Lung (tissue), 12 donors: ENCODE data around the gene AP2B1. TPM values are rescaled to one million over a fixed set of nuclear protein-coding genes. Genes with fewer than 3 reads are reported as not detected.

Experiments used
- ATAC-seq: fragments of 200-7000 bp; cut with Tn5 transposase; one replicate; pipeline ENCODE4 v1.9.1; 2020; ENCODE audit warnings: moderate number of reproducible peaks; ENCODE audit not compliant: insufficient read depth, low FRiP score
- DNase-seq, 3 donors: peaks; one replicate each; pipeline ENCODE4 v3.0.0-alpha.2; 2013 to 2017
- H3K27ac ChIP-seq, 2 donors: one replicate each; pipeline ENCODE4 v1.5.1; 2013; ENCODE audit warnings: mild to moderate bottlenecking in 2 of 2, moderate library complexity in 2 of 2, control low read depth in 1 of 2, inconsistent platforms in 1 of 2, low read depth in 1 of 2, low read length in 1 of 2
- H3K27me3 ChIP-seq, 3 donors: one replicate each; pipeline ENCODE4 v1.5.1; 2013; ENCODE audit warnings: low read length in 2 of 3; ENCODE audit not compliant: control insufficient read depth in 3 of 3, insufficient read depth in 3 of 3
- H3K36me3 ChIP-seq, 4 donors: one replicate each; pipeline ENCODE4 v1.5.1; 2013; ENCODE audit warnings: low read length in 4 of 4, mild to moderate bottlenecking in 1 of 4, moderate library complexity in 1 of 4; ENCODE audit not compliant: control insufficient read depth in 4 of 4, insufficient read depth in 4 of 4
- H3K4me1 ChIP-seq, 5 donors: one replicate each; pipeline ENCODE4 v1.5.1; 2013; ENCODE audit warnings: low read length in 5 of 5, mild to moderate bottlenecking in 2 of 5, moderate library complexity in 1 of 5; ENCODE audit not compliant: control insufficient read depth in 5 of 5, insufficient read depth in 5 of 5
- H3K4me3 ChIP-seq: one replicate; pipeline ENCODE4 v1.5.1; 2013; ENCODE audit warnings: mild to moderate bottlenecking, control low read depth, moderate library complexity
- H3K9ac ChIP-seq, 2 donors: one replicate each; pipeline ENCODE4 v1.5.1; 2013; ENCODE audit warnings: low read length in 2 of 2, control low read depth in 1 of 2; ENCODE audit not compliant: insufficient read depth in 1 of 2
- H3K9me3 ChIP-seq, 4 donors: one replicate each; pipeline ENCODE4 v1.5.1; 2013; ENCODE audit warnings: low read length in 3 of 4, mild to moderate bottlenecking in 1 of 4, moderate library complexity in 1 of 4; ENCODE audit not compliant: control insufficient read depth in 4 of 4, insufficient read depth in 3 of 4
- CTCF ChIP-seq: IDR thresholded peaks from 2 replicates; pipeline ENCODE4 v1.5.1; 2012; ENCODE audit warnings: mild to moderate bottlenecking; ENCODE audit errors: control extremely low read depth, extremely low read depth
- WGBS, 2 donors: extraction: QIAGEN DNeasy Blood & Tissue Kit; methylation state at CpG; one replicate each; pipeline ENCODE4 v1.1.7; 2013; 5-methylcytosine and 5-hydroxymethylcytosine counted together
- polyA plus RNA-seq, 2 donors: library from polyadenylated mRNA; stranded (reverse); fragments of 200-250 nt; gene quantifications; one replicate each; pipeline ENCODE4 v1.2.1, GENCODE V29; 2013
- total RNA-seq, 2 donors: library from RNA; depleted of rRNA in 1 of 2; stranded (reverse); fragments of >200 nt in 1 of 2; gene quantifications; one replicate each; pipeline ENCODE4 v1.2.1, GENCODE V29; 2014 to 2021
- donor health status: control.
- donor health status: control.
- donor health status: Bipolar disorder and iron deficiency.
- donor health status: healthy.
- donor health status: DM: yes; HTN: yes; CAD: no.

The AP2B1 gene
- total and polyA plus RNA-seq, 4 donors: 52.9 to 156 (median 82.4) TPM

- ATAC-seq (no peak), DNase-seq (no peak)
- no peak for TF ChIP-seq CTCF
- 90 to 97% methylated on average over 4 of the region's 4 CpGs for WGBS, 2 donors
- Histone ChIP-seq H3K4me1 (peaks cover 0 to 4% (median 0%) of the 10 kb centered on the region in 5 donors), H3K27me3 (no peaks in the 10 kb centered on the region), H3K36me3 (peaks cover 12 to 31% (median 19%) of the 10 kb centered on the region in 4 donors), H3K27ac (no peak overlapping the region), H3K9me3 (no peaks in the 10 kb centered on the region), H3K4me3 (no peak overlapping the region), H3K9ac (no peak overlapping the region)
Measured at GRCh38 chr17:35668802-35669201, 81.7 kb downstream of the AP2B1 start.

- DNase-seq: no peak
- WGBS, 2 donors: 93 to 97% methylated on average over 5 of the region's 5 CpGs
Measured at GRCh38 chr17:35674552-35674951, 87.4 kb downstream of the AP2B1 start.

GRCh38 chr17:35676441-35676840 is 89.3 kb downstream of the AP2B1 start:
- Histone ChIP-seq H3K4me3 (no peak overlapping the region), H3K4me1 (no peaks in the 10 kb centered on the region), H3K9ac (no peak overlapping the region), H3K9me3 (no peaks in the 10 kb centered on the region), H3K27me3 (no peaks in the 10 kb centered on the region), H3K36me3 (peaks cover 11 to 29% (median 14%) of the 10 kb centered on the region in 4 donors), H3K27ac (no peak overlapping the region)
- WGBS, 2 donors: 92 to 95% methylated on average over 2 of the region's 2 CpGs
- no peak for TF ChIP-seq CTCF
- no peak for DNase-seq
- no peak for ATAC-seq

More at GRCh38 chr17:35674552-35674951, 87.4 kb downstream of the AP2B1 start:
- Histone ChIP-seq H3K4me1 (peaks cover 0 to 4% (median 0%) of the 10 kb centered on the region in 5 donors), H3K27ac (no peak overlapping the region), H3K27me3 (no peaks in the 10 kb centered on the region), H3K9me3 (no peaks in the 10 kb centered on the region), H3K36me3 (peaks cover 11 to 34% (median 18%) of the 10 kb centered on the region in 4 donors), H3K9ac (no peak overlapping the region), H3K4me3 (no peak overlapping the region)
- no peak for ATAC-seq
- TF ChIP-seq CTCF: no peak
